Sciatic nerve (tissue), 2 donors: ENCODE results near the gene ZSWIM6. TPM values are rescaled to one million over a fixed set of nuclear protein-coding genes. Genes with fewer than 3 reads are reported as not detected.
"Not testable (repeated sequence)": the region's sequence is repeated elsewhere in the genome, so short reads cannot be mapped to it uniquely, and the experiment has no call there.

Source experiments
- ATAC-seq: fragments of 200-7000 bp; cut with Tn5 transposase; one replicate; pipeline ENCODE4 v1.9.1; 2020; ENCODE audit warnings: mild to moderate bottlenecking, moderate library complexity
- DNase-seq: peaks from one replicate; pipeline ENCODE4 v3.0.0-alpha.2; 2020; ENCODE audit warnings: low spot score
- intact Hi-C: fragments of 100-400 bp; cut with DNase I; formaldehyde crosslinking; loops from one replicate; pipeline ENCODE4 v1.14.2; 2022
- total RNA-seq: library from RNA; stranded (reverse); fragmentation: NEBNext Ultra II Directional; extraction: Animal tissue kit (Norgen Biotek cat#: 25700); gene quantifications from one replicate; pipeline ENCODE4 v1.2.1, GENCODE V29; 2021
- donor health status: DM: no; HTN: no; CAD: no.
- donor health status: DM: no; HTN: no; CAD: no.

The ZSWIM6 gene
- total RNA-seq, 1 donor from 2014 or later, result 30.2 TPM

DNA sequence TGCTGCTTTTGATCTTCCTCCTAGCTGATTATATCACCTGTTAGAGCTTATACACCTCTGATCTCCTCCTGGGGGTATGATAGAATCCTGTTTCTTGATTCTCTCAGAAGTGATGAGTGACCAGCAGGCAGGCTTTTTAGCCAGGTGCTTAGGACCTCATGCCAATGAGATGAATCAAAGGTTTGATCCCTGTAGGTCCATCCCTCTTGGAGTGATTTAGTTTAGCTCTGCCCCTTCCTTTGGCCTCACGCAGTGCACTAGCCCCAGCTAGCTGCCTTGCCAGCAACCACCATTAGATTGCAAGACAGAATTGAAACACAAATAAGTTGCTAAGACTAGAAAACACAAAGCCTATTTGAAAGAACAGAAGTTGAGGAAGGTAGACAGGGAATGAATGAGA, 84.4 kb downstream of the ZSWIM6 start:
- intact Hi-C loops, result no loop called here
- DNase-seq (no peak), ATAC-seq (no peak)

DNA sequence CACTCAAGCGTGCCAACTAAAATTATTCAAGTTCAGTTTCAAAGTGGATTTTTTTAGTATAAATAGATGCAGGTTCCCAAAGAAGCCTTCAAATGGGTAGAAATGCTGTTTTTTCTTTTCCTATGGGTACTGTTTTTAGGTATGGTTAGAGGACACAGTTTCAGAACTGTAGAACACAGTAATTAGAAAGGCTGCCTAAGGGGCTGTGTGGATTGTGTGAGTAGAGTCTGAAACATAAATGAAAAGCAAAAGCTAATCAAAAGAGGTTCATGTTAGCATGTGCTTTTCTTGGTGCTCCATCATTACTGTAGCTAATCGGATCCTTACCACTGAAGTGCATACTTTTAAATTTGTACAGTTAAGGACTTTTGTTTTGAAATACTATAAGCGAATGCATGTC, 85.3 kb downstream of the ZSWIM6 start:
- DNase-seq, result no peak
- intact Hi-C loops, result no loop called here

DNA sequence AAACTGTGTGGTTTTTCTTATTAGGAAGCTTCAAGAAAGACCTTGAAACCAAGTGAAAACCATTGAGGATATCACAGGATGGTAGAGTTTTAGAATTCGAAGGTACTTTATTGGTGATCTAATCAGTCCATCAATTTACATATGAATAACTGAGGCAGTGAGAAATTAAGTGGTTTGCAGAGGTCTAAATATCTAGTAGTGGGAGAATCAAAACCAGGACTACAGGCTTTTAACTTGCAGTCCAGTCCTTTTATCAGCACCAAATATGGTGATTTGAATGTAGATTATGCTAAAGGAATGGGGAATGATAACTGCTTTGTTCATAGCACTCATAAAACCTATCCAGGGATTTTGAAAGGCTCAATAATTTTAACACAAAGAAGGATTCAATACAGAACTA, 85.8 kb downstream of the ZSWIM6 start:
- no peak for DNase-seq

More for the DNA sequence above, 85.3 kb downstream of the ZSWIM6 start:
- no peak for ATAC-seq

DNA sequence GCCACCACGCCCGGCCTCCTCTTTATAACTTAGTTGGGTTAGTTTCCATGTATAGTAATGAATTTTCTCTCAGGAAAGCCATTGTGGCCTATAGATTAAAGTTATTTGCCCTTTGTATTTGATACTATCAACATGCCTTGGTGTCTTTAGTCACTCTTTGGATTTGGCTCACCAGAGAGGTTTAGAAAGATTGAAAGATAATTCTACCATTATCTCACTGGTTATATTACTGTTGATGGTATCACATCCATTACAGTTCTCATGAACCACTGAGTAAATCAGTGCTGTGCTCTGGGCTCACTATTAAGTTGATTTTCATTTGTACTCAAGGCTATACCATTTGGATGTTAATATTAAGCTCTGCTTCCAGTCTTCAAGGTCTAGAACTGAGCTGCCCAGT, 87.0 kb downstream of the ZSWIM6 start:
- intact Hi-C loops, result no loop called here
- ATAC-seq, result no peak
- DNase-seq, result no peak

More for the DNA sequence above, 85.8 kb downstream of the ZSWIM6 start:
- intact Hi-C loops, result no loop called here
- ATAC-seq, result no peak

DNA sequence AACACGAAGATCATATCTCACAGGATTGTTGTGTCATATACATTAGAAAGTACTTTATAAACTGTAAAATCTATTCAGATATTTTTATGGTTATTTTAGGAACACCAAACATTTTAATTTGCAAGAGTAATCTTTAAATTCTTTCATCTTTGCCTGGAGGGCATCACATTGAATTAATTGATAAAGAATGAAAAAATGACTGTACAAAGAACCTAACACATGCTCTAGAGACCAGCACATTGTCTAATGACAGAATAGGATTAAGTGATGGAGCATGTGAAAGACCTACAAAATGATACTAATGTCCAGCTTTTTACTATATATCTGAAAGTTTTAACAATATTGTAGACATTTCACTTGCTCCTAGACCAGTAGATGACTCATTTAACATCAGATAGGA, 88.0 kb downstream of the ZSWIM6 start:
- intact Hi-C loops, result no loop called here

DNA sequence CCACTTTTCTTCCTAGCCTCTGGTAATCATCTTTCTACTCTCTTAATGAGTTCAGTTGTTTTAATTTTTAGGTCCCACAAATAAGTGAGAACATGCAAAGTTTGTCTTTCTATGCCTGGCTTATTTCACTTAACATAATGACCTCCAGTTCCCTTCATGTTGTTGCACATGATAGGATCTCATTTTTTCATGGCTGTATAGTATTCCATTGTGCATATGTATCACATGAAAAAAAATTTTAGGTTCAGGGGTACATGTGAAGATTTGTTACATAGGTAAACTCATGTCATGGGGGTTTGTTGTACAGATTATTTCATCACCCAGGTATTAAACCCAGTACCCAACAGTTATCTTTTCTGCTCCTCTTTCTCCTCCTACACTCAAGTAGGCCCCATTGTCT, 89.2 kb downstream of the ZSWIM6 start:
- intact Hi-C loops, ATAC-seq, DNase-seq: not testable (repeated sequence)

More for the DNA sequence above, 88.0 kb downstream of the ZSWIM6 start:
- ATAC-seq (no peak), DNase-seq (no peak)

DNA sequence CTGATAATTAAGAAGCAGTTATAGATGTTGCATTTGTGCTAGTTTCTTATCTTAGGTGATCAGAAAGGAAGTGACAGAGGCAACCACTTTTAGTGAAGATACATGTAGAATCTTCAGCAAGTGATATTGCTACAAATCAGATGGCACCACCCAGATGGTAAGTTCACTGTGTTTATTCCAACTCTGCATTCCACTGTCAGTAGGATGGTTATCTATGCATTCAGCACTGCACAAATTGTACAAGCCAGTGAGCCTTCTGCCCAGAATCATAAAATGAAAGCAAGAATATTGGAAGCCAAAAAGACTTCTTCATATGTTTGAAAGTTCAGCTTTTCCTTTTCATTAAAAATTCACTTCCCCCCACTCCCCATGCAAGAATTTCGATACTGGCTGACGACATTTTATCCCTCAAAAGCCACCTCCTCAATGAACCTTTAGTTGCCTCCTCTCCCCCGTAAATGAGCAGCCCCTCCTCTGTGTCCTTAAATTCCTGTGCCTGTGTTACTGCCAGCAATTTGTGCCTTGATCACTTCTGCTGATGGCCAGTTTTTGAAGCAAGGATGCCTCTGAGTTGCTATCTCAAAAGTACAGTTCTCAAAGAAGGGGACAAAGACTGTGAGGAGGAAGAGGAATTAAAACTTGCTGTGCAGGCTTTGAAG, 91.6 kb downstream of the ZSWIM6 start:
- DNase-seq (no peak), ATAC-seq (no peak)
- intact Hi-C loops, result no loop called here

DNA sequence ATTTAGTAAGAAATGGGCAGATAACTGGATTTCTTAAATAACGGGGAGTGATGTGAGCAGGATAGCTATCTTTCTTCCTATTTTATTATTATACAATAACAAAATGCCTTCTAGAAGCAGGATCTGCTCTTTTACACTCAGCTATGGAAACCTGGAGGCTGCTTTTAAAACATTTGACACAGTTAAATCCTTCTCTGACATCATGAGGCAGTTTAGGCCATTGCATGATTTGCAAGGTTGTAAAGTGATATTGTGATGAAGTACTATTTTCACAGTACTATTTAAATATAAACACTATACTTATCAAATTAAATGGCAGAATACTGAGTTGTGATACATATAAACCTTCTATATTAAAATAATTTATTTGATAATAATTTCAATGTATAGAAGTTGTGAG, 93.9 kb downstream of the ZSWIM6 start:
- ATAC-seq, result no peak
- intact Hi-C loops, result no loop called here

DNA sequence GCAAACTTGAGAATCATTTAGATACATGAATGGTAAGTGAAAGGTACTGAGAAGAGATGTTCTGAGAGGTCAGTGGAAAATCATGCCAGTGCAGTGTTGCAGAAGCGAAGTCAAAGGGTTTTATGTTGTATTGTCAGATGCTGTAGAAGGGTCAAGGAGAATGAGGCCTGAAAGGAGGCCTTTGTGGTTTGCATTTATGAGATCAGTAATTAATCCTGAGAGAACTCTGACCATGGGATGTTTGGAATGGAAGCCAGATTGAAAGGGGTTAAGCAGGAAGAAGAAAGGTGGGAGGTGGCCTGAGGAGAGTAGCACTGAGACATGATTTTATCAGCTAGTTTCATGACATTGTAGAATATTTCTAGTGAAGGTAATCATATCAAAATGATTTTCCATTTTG, 97.8 kb downstream of the ZSWIM6 start:
- intact Hi-C loops, result no loop called here
- ATAC-seq (no peak), DNase-seq (no peak)

More for the DNA sequence above, 93.9 kb downstream of the ZSWIM6 start:
- DNase-seq, result no peak

DNA sequence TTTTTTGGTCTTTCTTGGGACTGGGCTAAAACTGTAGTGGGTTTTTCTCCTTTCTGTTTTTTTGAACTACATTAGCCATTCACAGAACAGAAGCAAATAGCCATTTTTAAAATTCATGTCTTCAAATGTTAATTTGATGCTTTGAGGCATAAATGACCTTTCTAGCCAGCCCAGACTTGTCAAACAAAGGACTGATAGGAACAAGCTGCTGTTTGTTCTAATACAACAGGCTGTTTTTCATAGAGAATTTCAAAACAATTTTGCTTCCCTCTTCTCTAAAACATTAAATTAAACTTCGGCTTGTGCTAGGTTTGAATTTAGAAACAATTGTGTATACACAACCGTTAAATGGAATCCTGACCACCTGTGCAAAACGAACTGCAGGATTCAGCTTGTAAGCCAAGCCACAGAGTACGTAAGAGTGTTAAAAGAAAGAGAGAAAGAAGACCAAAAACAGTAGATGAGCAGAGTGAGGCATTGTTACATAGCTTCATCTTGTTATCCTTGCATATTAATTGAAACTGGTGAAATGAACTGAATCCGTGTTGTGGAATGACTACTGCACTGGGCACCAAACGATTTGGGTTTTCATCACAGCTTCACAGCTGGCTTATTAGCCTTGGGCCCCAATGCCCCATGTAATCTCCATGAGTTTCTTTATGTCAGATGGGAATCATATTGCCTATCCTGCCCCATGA, 100.0 kb downstream of the ZSWIM6 start:
- DNase-seq (no peak), ATAC-seq (peak; percentile 65)

DNA sequence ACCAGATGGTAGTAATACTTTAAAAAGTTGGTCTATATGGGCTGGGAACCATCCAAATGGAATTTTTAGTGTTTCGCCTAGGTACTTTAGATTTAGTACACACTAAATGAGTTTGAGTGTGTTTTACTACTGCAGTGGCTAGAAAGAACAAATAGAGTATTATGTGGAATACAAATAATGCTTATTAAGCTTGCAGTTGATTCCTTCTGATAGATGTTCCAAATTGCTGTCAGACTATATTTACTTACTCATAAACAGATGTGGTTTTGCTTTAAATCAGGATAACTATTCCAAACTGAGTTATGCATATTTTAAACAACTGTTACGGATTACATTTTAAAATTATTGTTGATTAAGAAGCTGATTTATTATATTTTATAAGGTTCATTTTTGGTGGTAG, 103.3 kb downstream of the ZSWIM6 start:
- intact Hi-C loops, result no loop called here
- ATAC-seq, result no peak
- no peak for DNase-seq

More for the DNA sequence above, 100.0 kb downstream of the ZSWIM6 start:
- intact Hi-C loops, result no loop called here

DNA sequence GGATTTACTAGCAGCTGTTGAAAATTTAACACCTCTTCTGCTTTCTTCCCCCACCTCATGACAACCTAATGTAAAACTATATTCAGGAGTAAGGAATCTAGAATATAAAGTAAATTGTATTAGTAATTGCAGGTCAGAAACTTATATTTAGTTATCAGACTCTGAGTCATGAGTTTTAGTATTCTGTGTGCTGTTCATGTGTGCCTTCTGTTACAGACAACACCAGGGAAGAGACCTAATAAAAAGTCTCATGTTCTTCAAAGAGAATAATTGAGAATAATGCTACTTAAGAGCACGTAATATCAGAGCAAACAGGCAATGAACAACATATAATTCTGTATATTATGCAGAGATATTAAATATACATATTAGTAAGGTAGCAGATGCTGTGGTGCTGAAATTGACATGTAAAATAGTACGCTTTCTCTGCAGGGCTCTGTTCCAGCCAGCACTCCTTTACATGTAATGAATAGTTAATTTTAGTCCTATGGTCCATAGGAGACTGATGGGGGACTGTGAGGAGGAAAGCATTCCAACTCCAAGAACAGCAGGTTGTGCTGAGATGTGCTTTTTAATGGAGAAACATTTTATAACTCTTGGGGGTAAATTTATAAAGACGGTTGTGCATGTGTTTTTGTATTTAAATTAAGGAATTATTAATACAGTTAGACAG, 106.4 kb downstream of the ZSWIM6 start:
- intact Hi-C loops, result no loop called here
- DNase-seq (no peak), ATAC-seq (no peak)

DNA sequence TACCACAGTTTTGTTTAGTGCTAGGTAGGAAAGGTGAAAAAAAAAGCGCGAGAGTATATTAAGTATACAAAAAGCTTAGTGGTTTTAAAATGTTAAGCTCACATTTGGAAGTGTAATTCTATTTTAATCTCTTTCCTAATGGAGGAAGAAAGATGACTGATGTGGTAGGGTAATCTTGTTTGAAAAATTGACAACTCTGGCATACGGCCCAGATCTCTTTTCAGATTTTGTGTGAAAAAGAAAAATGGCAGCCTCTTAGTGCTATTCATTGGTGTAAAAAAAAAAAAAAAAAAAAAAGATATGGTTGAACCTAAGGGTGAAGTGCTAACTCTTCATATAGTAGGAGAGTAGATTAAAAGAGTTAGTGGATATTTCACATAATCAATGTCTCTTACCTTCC, 108.0 kb downstream of the ZSWIM6 start:
- intact Hi-C loops, result no loop called here
- ATAC-seq, result no peak

DNA sequence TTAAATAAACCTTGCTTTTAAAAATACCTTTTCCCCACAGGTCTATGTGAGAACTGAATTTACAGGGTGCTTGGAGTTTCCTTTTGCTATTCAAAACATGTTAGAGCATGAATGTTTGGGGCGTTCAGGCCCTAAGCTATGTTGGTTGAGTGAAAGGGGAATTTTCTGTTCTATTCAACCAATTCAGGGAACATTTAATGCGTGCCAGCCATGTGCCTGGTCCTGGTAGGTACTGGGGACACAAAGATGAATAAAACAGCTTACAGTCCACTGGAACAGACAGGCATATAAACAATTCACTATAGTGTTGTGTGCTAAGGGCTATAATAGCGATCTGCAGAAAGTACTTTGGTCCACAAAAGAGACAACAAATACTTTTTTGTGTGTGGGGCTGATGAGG, 108.5 kb downstream of the ZSWIM6 start:
- intact Hi-C loops, result no loop called here
- ATAC-seq, result no peak
- DNase-seq, result no peak

More for the DNA sequence above, 108.0 kb downstream of the ZSWIM6 start:
- no peak for DNase-seq

DNA sequence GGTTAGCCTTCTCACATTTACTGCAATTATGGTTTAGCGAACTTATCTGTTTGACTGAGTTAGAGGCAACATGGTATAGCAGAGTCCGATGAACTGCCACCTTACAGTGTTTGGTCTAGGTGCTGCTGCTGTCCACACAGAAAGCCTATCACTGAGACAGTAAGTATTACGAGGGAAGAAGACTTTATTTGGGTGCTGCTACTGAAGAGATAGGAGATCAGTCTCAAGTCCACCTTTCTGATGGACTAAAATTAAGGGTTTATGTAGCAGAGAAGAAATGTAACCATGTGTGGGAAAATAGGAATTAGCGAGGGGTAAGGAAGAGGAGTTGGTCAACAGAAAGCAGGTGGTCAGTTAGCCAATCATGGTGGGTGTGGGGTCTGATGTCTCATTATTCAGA, 109.7 kb downstream of the ZSWIM6 start:
- no peak for DNase-seq
- intact Hi-C loops, result no loop called here
- no peak for ATAC-seq

DNA sequence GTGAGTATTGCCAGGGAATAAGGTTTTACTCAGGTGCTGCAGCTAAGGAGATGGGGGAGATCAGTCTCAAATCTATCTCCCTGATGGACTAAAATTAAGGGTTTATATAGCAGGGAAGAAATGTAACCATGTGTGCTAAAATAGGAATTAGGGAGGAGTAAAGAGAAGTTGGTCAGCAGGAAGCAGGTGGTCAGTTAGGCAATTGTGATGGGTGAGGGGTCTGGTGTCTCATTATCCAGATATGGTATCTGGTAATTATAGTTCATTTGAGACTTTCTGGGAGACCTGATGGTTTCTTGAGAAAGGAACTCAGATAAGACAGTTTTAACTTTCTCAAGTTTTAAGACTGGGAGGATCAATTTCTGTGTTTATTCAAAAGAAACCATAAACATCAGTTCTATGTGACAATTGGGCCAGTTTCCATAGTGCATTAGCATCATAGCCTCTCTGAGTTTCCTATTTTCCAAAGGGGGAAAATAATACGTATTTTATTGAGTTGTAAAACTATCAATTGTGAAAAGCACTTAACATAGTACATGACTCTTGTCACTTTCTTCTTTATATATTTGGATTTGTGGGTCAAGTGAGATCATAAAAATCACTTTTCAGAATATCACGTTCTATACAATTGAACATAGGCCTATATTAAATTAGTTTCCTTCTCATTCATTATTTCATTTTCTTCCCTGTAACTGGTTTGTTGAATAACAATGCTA, 115.9 kb downstream of the ZSWIM6 start:
- ATAC-seq (no peak), DNase-seq (no peak)
- intact Hi-C loops, result no loop called here

DNA sequence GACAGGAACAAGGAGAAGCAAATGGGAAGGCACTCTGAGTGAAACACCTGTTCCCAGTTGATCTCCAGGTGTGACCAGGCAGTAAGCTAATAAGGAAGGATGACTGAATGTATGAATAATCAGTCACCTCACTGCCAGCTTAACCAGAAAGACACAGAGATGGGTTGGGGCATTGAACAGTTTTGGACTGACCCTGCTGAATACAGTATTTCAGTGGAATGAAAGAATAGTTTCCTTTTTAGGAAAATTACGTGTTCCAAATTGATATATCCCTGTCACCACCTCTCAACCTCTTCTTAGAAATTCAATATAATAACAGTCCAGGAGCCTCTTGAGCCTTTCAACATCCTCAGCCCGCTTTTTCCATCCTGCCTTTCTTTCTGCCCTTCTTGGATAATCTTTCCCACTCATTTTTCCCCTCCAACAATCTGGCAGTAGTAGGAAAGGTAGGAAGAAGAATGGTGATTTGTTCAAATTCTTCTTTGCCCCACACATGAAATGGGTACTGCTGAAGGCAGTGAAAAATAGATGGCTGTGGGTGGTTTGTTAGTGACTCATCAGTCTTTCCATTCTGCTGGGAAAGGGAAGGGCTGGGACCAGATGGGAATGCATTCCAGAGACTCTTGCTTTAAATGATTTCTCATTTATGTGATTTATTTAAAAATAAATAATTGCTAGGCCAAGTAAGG, 117.9 kb downstream of the ZSWIM6 start:
- ATAC-seq (peak; percentile 89), DNase-seq (no peak)
- intact Hi-C loops, result no loop called here

DNA sequence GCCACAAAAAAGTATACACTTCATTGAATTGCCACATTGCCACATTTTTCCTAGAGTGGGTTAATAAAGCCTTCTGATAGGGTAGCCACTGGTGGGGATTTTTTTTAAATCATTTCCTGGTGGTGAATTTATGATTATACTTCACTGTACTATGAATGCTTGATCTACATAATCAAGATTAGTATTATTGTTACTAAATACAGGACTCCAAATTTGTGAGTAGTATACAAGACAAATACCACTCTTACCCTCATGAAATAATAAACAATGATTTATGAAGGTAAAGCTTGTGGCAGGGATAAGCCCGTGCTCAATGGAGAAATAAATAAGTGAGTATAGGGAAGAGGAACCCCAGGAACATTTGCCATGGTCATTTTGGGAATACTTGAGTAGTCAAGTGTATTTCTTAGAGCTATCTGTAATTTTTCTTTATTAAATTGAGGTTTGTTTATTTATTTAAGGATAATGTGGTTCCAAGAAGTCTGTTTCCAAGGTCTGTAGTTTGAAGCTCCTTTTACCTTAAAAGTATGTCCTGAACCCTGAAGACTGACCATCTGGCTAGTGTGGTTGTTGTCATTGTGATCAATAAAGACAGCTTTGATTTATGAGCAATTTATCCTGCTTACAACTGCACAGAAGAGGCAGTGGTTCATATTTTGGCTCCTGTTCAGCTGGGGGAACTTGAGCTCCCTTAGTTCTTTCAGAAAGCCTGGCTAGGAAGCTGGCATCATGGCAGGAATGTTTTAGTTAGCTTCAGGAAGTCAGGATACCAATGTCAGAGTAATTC, 118.6 kb downstream of the ZSWIM6 start:
- ATAC-seq (peak; percentile 48), DNase-seq (no peak)
- intact Hi-C loops, result no loop called here
